PC-9 (cell line): ENCODE results near the gene P3H3.

Experiments used
- CTCF ChIP-seq: fragments of 200-600 bp; sonication (generic); conservative IDR thresholded peaks from 2 replicates; pipeline ENCODE4 v1.6.1; 2017; ENCODE audit warnings: mixed run types, antibody characterized with exemption, mild to moderate bottlenecking, moderate library complexity
- EZH2 ChIP-seq: fragments of 200-600 bp; sonication (generic); IDR thresholded peaks from 2 replicates; pipeline ENCODE4 v1.8.0; 2017; ENCODE audit warnings: antibody characterized with exemption, low read depth

- TF ChIP-seq CTCF (no peak), EZH2 (no peak)
Measured at GRCh38 chr12:6818645-6819044, 9.6 kb upstream of the P3H3 start.
